Astrocyte of the cerebellum (primary cell): ENCODE measurements around the gene KCTD4.

Source experiments
- DNase-seq: peaks from one replicate; pipeline ENCODE4 v3.0.0-alpha.2; 2011; ENCODE audit warnings: low read depth
- H3K4me3 ChIP-seq: 2 replicates; pipeline ENCODE4 v1.5.1; 2011; ENCODE audit warnings: mild to moderate bottlenecking, low read depth, low read length, moderate library complexity
- CTCF ChIP-seq: IDR thresholded peaks from 2 replicates; pipeline ENCODE4 v1.5.1; 2012; ENCODE audit warnings: low read length, low read depth, moderate library complexity, mild to moderate bottlenecking; ENCODE audit errors: missing control alignments
- in situ Hi-C: cut with HindIII; loops from 2 replicates; pipeline ENCODE4 v1.10.0; 2017; ENCODE audit warnings: low sequenced_read_pairs

The KCTD4 gene

GRCh38 chr13:45207319-45207718 lies 6.5 kb upstream of the KCTD4 start:
- in situ Hi-C loops, result no loop called here
- no peak overlapping the region for H3K4me3 ChIP-seq
- TF ChIP-seq CTCF, result no peak
- no peak for DNase-seq

GRCh38 chr13:45206340-45206739 lies 5.5 kb upstream of the KCTD4 start:
- in situ Hi-C loops, result no loop called here
- no peak for TF ChIP-seq CTCF
- DNase-seq, result peak; percentile 85
- no peak overlapping the region for H3K4me3 ChIP-seq

- DNase-seq, result no peak
- TF ChIP-seq CTCF, result no peak
- in situ Hi-C loops, result no loop called here
- H3K4me3 ChIP-seq, result no peak overlapping the region
Observed at GRCh38 chr13:45205124-45205523, 4.3 kb upstream of the KCTD4 start.

GRCh38 chr13:45199711-45200110 lies 1.1 kb downstream of the KCTD4 start:
- DNase-seq, result no peak
- no peak overlapping the region for H3K4me3 ChIP-seq
- no peak for TF ChIP-seq CTCF
- in situ Hi-C loops, result no loop called here

- TF ChIP-seq CTCF, result no peak
- no peak overlapping the region for H3K4me3 ChIP-seq
- in situ Hi-C loops, result no loop called here
Observed at GRCh38 chr13:45198924-45199323, 1.9 kb downstream of the KCTD4 start.

GRCh38 chr13:45198041-45198440 lies 2.8 kb downstream of the KCTD4 start:
- in situ Hi-C loops, result no loop called here
- DNase-seq, result no peak
- no peak for TF ChIP-seq CTCF
- no peak overlapping the region for H3K4me3 ChIP-seq

More at GRCh38 chr13:45198924-45199323, 1.9 kb downstream of the KCTD4 start:
- no peak for DNase-seq

- H3K4me3 ChIP-seq, result no peak overlapping the region
- TF ChIP-seq CTCF, result no peak
- DNase-seq, result no peak
- in situ Hi-C loops, result no loop called here
Observed at GRCh38 chr13:45196622-45197021, 4.2 kb downstream of the KCTD4 start.
